Lung microvascular endothelial cell (primary cell): ENCODE data around the gene SIPA1. TPM values are rescaled to one million over a fixed set of nuclear protein-coding genes. Genes with fewer than 3 reads are reported as not detected.

Source experiments
- DNase-seq, 2 donors: peaks; one replicate each; pipeline versions ENCODE4 v3.0.0 to v3.0.0-alpha.2; 2010; ENCODE audit warnings: low read depth in 2 of 2
- total RNA-seq: library from RNA; depleted of rRNA; stranded (reverse); fragments of >200 nt; gene quantifications from 2 replicates; pipeline ENCODE4 v1.2.1, GENCODE V29; 2014

The SIPA1 gene
- total RNA-seq, 1 donor from 2014 or later, result 92.5 TPM

- no peak for DNase-seq
Measured at GRCh38 chr11:65609229-65609628, 28.7 kb upstream of the SIPA1 start.

GRCh38 chr11:65609665-65610064, 28.2 kb upstream of the SIPA1 start:
- DNase-seq, result no peak

- no peak for DNase-seq
Measured at GRCh38 chr11:65610404-65610803, 27.5 kb upstream of the SIPA1 start.

GRCh38 chr11:65611028-65611757, 26.7 kb upstream of the SIPA1 start:
- peak; percentile 86 to 92 for DNase-seq

- peak; percentile 68 to 81 for DNase-seq
Measured at GRCh38 chr11:65611758-65612603, 25.9 kb upstream of the SIPA1 start.

- no peak for DNase-seq
Measured at GRCh38 chr11:65612691-65613090, 25.2 kb upstream of the SIPA1 start.

- DNase-seq, result peak; percentile 18 to 21
Measured at GRCh38 chr11:65613091-65613928, 24.6 kb upstream of the SIPA1 start.

- DNase-seq, result peak; percentile 100
Measured at GRCh38 chr11:65615229-65615949, 22.5 kb upstream of the SIPA1 start, which contains the start of gene PCNX3. Gene PCNX3 (plus strand): TSS chr11:65615776. CDS start chr11:65616312, 536 bp downstream.

GRCh38 chr11:65615950-65616574, 21.8 kb upstream of the SIPA1 start:
- peak in 1 of 2 donors; percentile 52 for DNase-seq

GRCh38 chr11:65616575-65617001, 21.3 kb upstream of the SIPA1 start:
- DNase-seq, result no peak

- DNase-seq, result no peak
Measured at GRCh38 chr11:65617136-65617850, 20.6 kb upstream of the SIPA1 start.

GRCh38 chr11:65617990-65618751, 19.7 kb upstream of the SIPA1 start:
- DNase-seq, result no peak

- no peak for DNase-seq
Measured at GRCh38 chr11:65618763-65619162, 19.1 kb upstream of the SIPA1 start.

GRCh38 chr11:65619281-65619928, 18.5 kb upstream of the SIPA1 start:
- DNase-seq, result no peak

- DNase-seq, result no peak
Measured at GRCh38 chr11:65620666-65621065, 17.2 kb upstream of the SIPA1 start.

- no peak for DNase-seq
Measured at GRCh38 chr11:65621460-65621859, 16.4 kb upstream of the SIPA1 start.

GRCh38 chr11:65622011-65622410, 15.9 kb upstream of the SIPA1 start:
- no peak for DNase-seq

GRCh38 chr11:65623177-65623576, 14.7 kb upstream of the SIPA1 start:
- DNase-seq, result no peak
